DMS 273 (cell line): ENCODE measurements around the gene SHBG.
"Not testable (repeated sequence)": the region's sequence is repeated elsewhere in the genome, so short reads cannot be mapped to it uniquely, and the experiment has no call there.

Experiments used
- DNase-seq: peaks from one replicate; lab custom pipeline; 2025; ENCODE audit not compliant: unreplicated experiment; lab: John Stamatoyannopoulos, UW

SHBG gene

GRCh38 chr17:7629939-7630571 is at the start of gene SHBG:
Gene SHBG (plus strand): TSS chr17:7630135. CDS start chr17:7630173, 38 bp downstream.
- DNase-seq, result no peak

GRCh38 chr17:7580604-7581575 is 49.0 kb upstream of the SHBG start:
- DNase-seq, result no peak

- no peak for DNase-seq
These were observed 47.3 kb upstream of the SHBG start for GRCh38 chr17:7582396-7583252.

- DNase-seq, result peak; percentile 97
These were observed 46.5 kb upstream of the SHBG start, which contains the start of gene MPDU1 for GRCh38 chr17:7583253-7584109. Gene MPDU1 (plus strand): TSS chr17:7583852. CDS start chr17:7583863, 11 bp downstream.

GRCh38 chr17:7586673-7587419 is 43.1 kb upstream of the SHBG start:
- DNase-seq, result peak; percentile 52

GRCh38 chr17:7587420-7588151 is 42.3 kb upstream of the SHBG start:
- no peak for DNase-seq

- no peak for DNase-seq
These were observed 41.3 kb upstream of the SHBG start for GRCh38 chr17:7588553-7589203.

GRCh38 chr17:7589204-7589868 is 40.6 kb upstream of the SHBG start:
- peak; percentile 81 for DNase-seq

- DNase-seq, result no peak
These were observed 39.8 kb upstream of the SHBG start, which contains the start of gene SOX15 for GRCh38 chr17:7589891-7590691. Gene SOX15 (minus strand): TSS chr17:7590094. CDS start chr17:7589676, 418 bp downstream.

- DNase-seq, result no peak
These were observed 39.2 kb upstream of the SHBG start for GRCh38 chr17:7590743-7591142.

- no peak for DNase-seq
These were observed 38.3 kb upstream of the SHBG start for GRCh38 chr17:7591596-7591995.

GRCh38 chr17:7592422-7593021 is 37.4 kb upstream of the SHBG start:
- no peak for DNase-seq

GRCh38 chr17:7593296-7593695 is 36.6 kb upstream of the SHBG start:
- no peak for DNase-seq

GRCh38 chr17:7597561-7597960 is 32.4 kb upstream of the SHBG start:
- DNase-seq, result not testable (repeated sequence)

- no peak for DNase-seq
These were observed 23.7 kb upstream of the SHBG start for GRCh38 chr17:7606280-7606679.

GRCh38 chr17:7610641-7611040 is 19.3 kb upstream of the SHBG start:
- no peak for DNase-seq
